Right renal pelvis (tissue), 4 donors: ENCODE measurements around the gene HMX1. TPM values are rescaled to one million over a fixed set of nuclear protein-coding genes. Genes with fewer than 3 reads are reported as not detected.

Source experiments
- DNase-seq, 4 donors: peaks; one replicate each; pipeline ENCODE4 v3.0.0-alpha.2; 2013; ENCODE audit warnings: low read depth in 4 of 4, low spot score in 3 of 4, missing footprints in 1 of 4
- polyA plus RNA-seq, 4 donors: library from polyadenylated mRNA; unstranded; fragments of 120-200 nt; gene quantifications; one replicate each; pipeline ENCODE4 v1.2.1, GENCODE V29; 2013; ENCODE audit not compliant: insufficient read length in 4 of 4

The HMX1 gene
- polyA plus RNA-seq, 4 donors = 0.29 TPM; not detected in 3

DNA sequence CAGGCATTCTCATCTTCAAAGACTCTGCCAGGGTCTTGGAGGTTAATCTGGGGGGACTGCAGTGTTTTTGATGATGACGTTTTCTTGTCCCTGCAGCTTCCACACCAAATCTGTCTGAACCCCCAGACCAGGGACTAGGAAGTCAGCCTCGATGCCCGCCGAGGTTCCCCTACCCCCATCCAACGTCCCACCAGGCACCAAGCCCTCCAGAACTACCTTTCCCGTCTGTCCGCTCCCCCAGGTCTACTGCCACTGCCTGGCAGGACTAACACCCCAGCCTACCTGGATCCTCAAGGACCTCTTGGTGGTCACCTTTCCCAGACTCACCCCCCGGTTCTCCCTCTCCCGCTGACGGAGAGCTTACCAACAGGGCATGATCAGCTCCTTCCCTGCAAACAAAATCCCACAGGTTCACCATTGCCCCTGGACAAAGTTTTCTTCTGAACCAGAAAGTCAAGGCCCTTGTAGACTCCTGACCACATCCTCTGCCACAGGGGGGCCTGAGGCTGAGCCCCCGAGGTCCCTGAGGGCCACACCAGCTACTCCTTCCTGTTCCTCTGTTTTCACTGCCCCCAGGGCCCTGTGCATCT lies 40.9 kb downstream of the HMX1 start:
- no peak for DNase-seq

DNA sequence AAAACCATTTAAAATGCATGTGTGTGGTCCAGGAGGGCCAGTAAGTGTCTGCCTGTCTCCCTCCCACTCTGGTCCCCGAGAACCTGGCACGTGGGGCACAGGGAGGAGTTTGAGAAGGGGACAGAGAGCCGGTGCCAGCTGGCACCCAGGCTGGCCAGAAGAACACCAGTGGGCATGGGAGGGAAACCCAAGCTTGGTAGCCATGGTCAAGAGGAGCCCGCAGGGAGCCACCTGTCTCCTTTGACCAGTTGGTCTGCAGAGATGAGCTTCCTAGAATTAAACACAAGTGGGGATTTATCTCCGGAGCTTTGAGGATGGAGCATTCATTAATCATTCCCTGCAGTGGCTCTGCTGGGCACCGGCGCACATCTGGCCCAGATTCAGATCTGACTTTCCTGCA lies 41.6 kb downstream of the HMX1 start:
- DNase-seq = no peak

DNA sequence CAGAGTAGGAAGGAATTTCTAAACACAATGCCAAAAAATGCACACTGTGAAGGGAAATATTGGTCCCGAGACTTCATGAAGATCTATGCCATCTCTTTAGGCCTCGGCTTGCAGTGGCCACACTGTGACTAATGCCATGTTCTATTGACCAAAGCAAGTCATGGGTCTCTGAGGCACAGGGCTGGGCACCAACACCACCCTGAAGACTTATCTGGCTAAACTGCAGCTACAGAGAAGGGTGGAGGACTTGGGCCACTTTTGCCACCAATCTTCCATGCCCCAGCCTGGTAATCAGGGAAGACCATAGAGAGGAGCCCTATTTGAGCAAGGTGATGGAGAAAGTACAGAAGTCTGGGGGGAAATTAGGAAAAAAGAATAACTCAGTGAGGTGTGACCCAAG lies 42.1 kb downstream of the HMX1 start:
- DNase-seq = no peak

DNA sequence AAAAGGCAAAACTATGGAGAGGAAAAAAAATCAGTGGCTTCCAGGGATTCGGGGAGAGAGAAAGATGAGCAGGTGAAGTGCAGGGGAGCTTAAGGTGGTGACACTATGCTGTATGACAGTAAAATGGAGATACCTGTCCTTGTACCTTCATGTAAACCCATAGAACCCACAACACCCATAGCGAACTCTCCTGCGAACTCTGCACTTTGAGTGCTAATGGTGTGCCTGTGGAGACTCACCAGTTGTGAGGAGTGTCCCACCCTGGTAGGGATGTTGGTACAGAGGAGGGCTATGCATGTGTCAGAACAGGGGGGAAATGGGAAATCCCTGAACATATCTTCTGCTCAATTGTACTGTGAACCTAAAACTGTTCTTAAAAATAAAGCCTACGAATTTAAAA lies 42.8 kb downstream of the HMX1 start:
- DNase-seq = no peak

DNA sequence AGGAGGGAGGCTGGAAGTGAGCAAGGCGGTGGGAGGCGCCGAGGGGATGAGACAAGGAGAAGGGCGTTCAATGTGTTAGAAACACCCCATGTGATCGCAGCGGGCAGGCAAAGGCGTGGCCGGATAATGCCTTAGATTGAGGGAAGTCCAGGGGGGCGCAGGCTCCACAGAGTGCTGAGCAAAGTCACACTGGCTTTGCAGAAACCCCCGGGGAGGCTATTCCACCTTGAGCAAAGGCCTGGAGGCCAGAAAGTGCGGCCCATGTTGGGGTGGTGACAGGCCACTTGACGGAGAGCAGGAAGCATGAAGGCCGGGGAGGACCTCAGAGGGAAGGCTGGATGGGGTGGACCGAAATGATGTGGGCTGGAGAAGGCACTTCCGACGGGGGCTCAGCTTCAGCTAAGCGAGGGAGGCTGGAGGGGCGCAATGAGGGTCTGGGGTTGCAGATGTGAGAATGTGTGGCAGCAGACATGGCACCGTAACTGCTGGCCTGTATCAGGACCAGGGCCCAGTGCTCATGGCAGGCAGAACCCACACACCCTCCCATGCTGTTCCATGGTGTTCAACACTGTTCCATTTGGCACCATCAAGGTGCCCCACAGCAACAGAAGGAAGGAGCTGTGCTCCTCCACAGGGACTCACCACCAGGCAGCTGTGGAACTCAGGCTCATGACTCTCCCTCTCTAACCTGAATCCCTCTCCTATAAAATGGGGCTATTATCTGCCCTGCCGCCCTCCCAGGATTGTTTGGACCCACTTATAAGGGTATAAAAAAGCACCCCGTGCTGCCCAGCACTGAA lies 50.3 kb downstream of the HMX1 start:
- DNase-seq = no peak

DNA sequence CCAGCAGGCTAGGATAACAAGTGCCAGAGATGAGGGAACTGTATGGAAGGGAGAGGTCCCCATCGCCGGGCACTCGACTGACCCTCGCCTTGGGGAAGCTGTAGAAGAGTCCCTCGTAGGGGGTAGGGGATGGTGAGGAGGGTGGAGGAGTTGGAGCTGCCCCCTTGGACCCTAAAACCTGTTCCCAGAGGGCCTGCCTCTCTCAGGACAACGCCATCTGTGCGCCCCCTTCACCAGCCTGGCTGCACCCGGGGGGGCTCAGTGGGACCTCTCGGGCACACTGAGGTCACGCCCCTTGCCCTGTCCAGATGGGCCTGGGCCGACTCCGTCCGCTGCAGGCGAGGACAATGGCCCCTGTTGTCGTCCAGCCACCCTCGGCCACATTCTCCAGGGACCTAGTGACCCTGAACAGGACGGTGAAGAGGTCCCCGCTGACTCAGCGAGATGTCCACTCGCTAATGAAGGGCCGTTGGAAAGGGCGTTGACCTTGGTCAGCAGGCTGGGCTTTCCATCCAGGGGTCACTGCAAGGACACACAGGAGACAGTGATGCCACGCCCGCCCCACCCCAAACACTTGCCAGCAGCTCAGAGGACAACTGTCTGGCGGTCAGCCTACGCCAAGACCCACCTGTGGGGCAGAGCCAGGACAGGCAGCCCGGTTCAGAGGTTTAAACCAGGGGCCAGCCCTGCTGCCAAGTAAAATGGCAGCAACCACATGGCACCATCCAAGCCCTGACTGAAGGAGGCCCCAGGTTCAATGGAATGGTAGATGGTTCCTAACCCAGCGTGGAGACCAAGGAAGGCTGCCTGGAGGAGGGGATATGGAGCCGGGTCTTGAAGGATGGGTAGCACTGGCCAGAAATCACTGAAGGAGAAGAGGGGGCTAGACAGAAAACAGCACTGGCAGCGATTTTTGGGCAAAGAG lies 51.2 kb downstream of the HMX1 start:
- no peak for DNase-seq

DNA sequence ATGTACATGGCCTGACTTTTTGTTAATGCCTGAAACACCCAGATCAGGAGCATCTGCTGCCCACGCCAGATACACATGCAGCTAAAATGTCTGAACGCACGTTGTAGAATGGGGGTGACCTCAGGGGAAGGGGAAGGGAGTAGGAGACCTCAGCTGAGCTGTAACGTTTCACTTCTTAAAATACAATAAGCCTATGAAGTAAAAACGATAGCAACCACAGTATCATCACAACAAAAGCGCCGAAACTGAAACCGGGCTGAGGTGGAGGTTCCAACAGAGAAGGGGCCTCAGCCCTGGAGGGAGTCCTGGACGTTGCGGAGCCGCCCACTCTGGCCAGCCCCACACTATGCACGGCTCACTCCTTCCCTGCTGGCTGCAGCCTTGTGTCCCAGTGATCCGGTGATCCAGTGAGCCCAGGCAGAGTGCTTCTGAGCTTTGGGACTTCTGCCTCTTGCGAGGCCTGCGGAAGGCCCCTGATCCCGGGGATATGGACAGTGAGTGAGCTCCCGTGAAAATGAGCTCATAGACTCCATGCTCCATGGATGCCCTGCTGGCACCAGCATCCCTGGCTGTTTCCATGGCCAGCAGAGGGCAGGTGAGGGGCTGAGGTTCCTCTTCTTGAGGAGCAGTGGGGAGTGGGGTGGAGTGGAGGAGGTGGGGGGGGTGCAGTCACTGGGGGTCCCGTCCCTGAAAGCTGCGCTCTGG lies 52.0 kb downstream of the HMX1 start:
- no peak for DNase-seq

DNA sequence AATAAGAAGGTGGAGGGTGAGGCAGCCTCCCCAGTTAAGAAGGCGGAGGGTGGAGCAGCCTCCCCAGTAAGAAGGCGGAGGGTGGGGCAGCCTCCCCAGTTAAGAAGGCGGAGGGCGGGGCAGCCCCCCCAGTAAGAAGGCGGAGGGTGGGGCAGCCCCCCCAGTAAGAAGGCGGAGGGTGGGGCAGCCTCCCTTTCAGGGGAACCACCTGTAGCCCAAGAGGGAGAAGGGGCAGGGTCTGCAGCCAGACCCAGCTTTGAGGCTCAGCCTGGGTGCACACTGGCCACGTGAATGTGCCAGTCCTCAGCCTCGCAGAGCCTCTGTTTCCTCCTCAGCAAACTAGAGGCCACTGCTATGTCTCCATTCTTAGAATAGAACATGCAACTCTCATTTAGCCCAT lies 52.6 kb downstream of the HMX1 start:
- DNase-seq = no peak

DNA sequence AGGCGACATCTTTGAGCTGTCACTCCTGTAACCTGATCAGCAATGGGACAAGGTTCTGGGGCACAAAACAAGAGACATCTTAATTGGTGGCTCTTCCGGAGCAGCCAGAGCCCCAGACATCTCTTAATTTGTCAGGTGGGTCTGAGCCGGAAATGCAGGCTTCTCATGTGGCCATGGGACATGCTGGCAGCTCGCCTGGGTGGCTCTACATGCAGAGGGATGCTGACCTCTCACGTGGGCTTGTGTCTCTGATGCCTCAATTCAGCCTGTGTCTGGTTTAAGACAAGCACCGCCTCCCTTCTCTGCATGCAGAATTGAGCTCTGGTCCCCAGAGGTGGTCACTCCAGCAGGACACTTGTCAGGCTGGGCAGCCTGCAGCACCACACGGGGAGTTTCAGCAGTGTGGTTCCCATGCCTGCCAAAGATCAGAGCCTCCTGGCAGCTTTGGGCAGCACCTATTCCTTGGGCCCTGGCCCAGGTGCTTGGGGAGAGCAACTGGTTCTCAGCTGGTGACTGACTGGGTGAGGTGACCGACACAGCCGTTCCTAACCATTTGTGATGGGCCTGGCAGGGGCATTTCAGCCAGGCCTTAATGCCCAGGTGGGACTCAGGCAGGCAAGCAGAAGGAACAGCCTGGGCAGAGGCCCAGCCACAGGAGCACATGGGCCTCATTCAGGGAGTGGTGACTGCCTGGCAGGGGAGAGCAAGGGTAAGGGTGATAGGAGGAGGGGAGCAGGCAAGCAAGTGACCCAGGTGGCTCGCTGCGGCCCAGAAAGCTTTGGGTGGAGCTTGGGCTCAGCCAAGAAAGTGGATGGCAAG lies 53.4 kb downstream of the HMX1 start:
- DNase-seq = no peak

DNA sequence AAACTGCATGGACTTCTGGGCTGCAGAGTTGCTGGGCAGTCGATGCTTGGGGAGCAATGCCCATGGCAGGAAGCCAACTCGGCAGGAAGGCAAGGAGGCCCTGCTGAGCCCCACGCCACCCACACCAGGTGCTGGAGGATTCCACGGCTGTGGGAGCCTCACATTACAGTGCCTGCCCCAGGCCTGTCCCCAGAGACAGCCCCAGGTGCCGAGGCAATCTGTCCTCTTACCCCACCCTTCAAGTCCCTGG lies 53.9 kb downstream of the HMX1 start:
- DNase-seq = no peak

DNA sequence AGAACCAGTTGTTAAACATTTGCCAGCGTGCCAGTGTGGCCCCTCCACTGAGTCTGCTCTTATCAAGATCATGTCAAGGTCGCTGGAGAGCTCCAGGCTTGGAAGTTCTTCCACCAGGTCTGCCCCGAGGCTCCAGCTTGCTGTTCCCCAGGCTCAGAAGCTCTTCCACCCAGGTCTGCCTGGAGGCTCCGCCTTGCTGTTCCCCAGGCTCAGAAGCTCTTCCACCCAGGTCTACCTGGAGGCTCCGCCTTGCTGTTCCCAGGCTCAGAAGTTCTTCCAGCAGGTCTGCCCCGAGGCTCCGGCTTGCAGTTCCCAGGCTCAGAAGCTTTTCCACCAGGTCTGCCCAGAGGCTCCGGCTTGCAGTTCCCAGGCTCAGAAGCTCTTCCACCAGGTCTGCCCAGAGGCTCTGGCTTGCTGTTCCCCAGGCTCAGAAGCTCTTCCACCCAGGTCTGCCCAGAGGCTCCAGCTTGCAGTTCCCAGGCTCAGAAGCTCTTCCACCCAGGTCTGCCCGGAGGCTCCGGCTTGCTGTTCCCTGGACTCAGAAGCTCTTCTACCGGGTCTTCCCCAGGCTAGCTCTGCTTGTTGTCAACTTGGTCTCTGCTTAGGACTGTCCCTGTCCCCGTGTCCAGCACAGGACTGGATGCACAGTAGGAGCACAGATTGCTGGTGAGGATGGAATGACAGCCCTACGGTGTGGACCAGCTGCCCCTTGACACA lies 54.4 kb downstream of the HMX1 start:
- no peak for DNase-seq
